Adrenal gland (tissue), 5 donors: Measurements from ENCODE around the gene MMADHC.

ENCODE experiments used
- CTCF ChIP-seq, 6 experiments: fragments of 450-650 bp in 4 of 6; fragments of 200-600 bp in 2 of 6; sonication (generic) in 1 of 6; IDR thresholded peaks; 1 replicate in 5 of 6; 2 replicates in 1 of 6; pipeline versions ENCODE4 v1.5.1 to v1.8.0; 2016 to 2021; ENCODE audit warnings: antibody characterized with exemption in 6 of 6, mild to moderate bottlenecking in 2 of 6, moderate library complexity in 1 of 6
- POLR2A ChIP-seq, 2 donors: fragments of 450-650 bp; IDR thresholded peaks; one replicate each; pipeline ENCODE4 v1.6.1; 2017; ENCODE audit warnings: antibody characterized with exemption in 2 of 2, mild to moderate bottlenecking in 2 of 2, moderate library complexity in 1 of 2
- donor health status: DM: no; HTN: no; CAD: no.

GRCh38 chr2:149534674-149535073, 52.9 kb downstream of the MMADHC start:
- no peak for TF ChIP-seq CTCF (IDR thresholded peaks at IDR 0.05)
- TF ChIP-seq POLR2A (IDR thresholded peaks at IDR 0.05): no peak
